GM12801 (cell line): Measurements from ENCODE around the gene NBEA.

Source experiments
- TF ChIP-seq, protein P1 (sequence below): IDR thresholded peaks from one replicate; pipeline ENCODE4 v1.5.1; 2011; ENCODE audit warnings: control low read depth; ENCODE audit not compliant: insufficient read length; ENCODE audit errors: extremely low read depth

The NBEA gene

DNA sequence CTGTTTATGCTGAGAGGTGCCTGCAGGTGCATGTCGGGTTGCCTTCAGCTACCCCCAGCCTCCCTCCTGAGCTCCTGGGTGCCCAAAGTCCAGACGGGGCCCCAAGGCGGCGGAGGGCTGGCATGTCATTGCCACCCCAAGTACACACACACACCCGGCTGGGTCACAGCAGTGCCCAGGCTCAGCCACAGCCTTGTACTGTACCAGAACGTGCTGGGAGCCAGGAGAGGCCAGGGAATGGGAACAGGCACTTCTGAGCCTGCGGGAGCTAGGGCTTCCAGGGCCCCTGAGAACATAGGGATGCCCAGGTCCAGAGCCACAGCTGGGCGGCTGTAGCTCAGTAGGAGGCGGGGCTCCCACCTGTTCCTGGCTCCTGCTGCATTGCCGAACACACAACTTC, 585.4 kb downstream of the NBEA start:
- TF ChIP-seq, protein P1, sequence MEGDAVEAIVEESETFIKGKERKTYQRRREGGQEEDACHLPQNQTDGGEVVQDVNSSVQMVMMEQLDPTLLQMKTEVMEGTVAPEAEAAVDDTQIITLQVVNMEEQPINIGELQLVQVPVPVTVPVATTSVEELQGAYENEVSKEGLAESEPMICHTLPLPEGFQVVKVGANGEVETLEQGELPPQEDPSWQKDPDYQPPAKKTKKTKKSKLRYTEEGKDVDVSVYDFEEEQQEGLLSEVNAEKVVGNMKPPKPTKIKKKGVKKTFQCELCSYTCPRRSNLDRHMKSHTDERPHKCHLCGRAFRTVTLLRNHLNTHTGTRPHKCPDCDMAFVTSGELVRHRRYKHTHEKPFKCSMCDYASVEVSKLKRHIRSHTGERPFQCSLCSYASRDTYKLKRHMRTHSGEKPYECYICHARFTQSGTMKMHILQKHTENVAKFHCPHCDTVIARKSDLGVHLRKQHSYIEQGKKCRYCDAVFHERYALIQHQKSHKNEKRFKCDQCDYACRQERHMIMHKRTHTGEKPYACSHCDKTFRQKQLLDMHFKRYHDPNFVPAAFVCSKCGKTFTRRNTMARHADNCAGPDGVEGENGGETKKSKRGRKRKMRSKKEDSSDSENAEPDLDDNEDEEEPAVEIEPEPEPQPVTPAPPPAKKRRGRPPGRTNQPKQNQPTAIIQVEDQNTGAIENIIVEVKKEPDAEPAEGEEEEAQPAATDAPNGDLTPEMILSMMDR, result no peak

DNA sequence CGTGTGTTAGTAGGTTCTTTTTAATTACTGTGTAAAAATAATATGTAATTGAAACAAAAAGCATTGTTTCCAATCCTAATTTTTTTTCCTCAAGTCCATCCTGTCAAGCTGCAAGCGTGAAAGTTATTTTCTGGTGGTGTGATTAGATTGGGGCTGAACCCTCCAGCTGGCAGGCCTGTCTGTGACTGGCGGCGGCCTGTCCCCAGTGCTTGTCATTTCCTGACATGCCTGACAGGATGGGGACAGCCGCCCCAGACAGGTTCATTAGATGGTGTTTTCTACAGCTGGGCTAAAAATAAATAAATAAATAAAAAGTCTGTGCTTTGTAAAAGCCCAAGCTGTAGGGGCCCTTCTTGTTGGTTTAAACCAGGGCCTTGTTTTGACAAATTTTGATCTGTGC, 588.1 kb downstream of the NBEA start:
- TF ChIP-seq, protein P1, result no peak

DNA sequence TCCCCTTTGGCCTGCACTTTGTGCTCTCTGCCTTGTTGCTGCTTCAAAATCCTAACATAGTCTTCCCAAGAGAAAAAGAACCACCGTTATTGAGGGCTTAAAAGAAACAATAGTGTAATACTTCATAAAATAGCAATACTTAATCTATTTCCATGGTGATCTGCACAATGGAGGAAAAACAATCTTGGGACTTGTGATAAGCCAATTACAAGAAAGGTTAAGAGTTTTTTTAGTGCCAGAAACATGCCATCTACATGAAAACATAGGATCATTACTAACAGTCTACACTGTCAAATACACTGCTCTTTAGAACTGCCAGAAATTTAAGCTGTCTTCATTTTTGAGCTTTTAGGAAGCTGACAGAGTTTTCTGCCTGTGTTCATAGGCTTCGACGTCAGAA, 588.5 kb downstream of the NBEA start:
- TF ChIP-seq, protein P1, result no peak

DNA sequence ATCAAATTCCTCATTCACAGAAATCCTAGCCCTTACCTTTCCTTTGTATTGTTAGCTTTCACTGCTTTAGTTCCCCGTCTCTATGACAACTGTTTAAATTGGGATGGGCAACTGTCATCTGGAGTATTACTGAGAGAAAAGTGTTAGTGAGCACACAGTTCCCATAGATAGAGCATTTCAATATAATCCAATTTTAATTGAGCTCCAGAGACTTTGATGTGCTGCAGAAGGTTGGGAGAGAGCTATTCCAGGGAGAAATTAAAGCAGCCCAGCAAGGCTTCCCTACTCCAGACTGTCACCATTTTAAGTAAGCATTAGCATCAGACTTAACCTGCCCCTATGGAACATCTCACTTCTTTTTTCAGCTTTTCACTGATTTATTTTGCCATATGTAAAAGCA, 589.5 kb downstream of the NBEA start:
- TF ChIP-seq, protein P1, result no peak

DNA sequence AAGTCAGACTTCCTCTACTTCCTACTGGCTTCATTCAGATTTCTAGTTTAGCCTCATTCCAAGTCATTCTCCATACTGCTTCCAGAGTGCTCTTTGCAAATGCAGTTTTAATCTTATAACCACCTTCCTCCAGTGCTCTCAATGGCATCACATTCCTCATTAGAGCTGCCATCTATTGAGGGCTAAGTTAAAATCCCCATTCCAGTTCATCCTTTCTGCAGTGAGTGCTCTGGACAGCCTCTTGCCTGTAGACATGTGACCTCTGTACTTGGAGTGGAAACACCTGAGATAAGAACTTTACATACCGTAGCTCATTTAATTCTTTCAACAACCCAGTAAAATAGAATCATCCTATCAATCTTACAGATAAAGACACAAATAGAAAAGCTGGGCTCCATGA, 592.3 kb downstream of the NBEA start:
- TF ChIP-seq, protein P1, result no peak

DNA sequence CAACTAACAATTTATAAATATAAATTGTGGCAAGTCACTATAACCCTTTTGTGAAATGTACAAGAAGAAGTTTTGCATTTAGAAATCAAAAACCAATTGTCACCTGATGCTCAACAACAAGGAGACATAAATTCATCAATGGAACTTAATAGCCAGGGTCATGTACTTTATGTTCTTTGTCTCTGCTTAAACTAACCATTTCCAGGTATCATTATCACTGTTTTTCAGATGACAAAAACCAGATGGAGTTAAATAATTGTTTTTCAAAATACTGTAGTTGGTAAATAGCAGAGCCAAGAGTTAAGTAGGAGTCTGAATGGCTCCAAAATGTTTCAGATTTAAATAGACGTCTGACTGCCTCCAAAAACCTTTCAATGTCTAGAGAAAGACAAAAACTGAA, 606.7 kb downstream of the NBEA start:
- TF ChIP-seq, protein P1, result no peak

DNA sequence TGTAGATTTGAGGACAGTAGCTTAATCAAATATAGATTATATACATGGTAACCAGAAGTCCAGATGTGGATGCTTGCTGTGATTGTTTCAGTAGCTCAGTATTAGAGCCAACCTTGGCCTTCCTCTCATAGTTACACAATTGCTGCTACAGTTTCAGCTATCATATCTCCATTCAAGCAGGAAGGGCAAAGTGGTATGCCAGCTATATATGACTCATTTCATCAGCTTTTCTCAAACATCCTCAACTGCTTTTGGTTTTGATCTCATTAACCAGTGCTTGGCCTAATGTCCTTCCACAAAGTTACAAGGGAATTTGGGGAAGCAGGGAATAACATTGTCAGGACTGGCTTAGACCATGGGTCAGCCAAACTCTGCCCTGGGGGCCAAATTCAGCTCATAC, 607.4 kb downstream of the NBEA start:
- TF ChIP-seq, protein P1, result no peak
